ENCODE results near the gene SUPT5H.
"Not testable (repeated sequence)": the region's sequence is repeated elsewhere in the genome, so short reads cannot be mapped to it uniquely, and the experiment has no call there.

The SUPT5H gene

DNA sequence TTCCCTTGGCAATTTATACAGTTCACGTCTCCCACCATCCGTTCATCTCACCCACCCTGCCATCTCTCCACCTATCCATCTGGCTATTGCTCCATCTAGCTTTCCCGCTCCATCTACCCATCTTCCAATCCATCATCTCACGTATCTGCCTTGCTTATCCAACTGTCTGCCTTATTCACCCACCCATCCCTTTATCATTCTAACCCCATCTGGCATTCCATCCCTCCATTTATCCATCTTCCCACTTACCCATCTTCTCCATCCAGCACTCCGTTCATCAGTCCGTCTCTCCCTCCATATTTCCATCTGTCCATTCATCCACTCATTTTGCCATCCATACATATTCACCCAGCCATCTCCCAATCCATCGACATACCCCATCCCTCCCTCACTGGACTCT is 19.6 kb upstream of the SUPT5H start:
- DNase-seq (ENCODE audit: low spot score): no peak

DNA sequence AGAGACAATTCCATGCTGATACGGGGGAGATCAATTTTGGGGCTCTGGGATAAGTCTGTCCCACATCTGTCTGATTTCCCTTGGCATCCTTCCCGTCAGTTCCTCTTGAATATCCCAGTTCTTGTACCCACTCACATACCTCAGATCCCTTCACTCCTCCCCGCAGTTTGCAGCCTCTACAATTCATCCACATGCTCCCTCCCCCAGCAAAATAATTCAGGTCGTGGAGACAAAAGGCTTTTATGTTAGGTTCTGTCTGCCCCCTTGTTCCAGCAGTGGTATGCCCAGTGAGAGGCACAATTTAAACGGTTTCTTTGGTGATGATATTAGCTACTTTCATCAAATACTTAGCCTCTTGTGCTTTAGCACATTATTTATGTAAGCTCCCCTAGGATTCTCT is 19.2 kb upstream of the SUPT5H start:
- DNase-seq (ENCODE audit: low spot score): no peak

DNA sequence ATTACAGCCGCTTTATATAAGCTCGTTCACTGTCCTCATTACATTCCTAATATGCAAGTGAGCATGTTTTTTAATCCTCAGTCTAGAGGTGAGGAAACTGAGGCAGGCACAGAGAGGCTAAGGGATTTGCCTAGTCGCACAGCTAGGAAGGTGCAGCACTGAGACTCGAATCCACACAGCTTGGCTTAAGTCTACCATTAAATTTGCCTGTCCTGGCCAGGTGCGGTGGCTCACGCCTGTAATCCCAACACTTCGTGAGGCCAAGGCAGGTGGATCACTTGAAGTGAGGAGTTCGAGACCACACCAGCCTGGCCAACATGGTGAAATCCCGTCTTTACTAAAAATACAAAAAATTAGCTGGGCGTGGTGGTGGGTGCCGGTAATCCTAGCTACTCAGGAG is 17.7 kb upstream of the SUPT5H start:
- DNase-seq (ENCODE audit: low spot score): no peak

DNA sequence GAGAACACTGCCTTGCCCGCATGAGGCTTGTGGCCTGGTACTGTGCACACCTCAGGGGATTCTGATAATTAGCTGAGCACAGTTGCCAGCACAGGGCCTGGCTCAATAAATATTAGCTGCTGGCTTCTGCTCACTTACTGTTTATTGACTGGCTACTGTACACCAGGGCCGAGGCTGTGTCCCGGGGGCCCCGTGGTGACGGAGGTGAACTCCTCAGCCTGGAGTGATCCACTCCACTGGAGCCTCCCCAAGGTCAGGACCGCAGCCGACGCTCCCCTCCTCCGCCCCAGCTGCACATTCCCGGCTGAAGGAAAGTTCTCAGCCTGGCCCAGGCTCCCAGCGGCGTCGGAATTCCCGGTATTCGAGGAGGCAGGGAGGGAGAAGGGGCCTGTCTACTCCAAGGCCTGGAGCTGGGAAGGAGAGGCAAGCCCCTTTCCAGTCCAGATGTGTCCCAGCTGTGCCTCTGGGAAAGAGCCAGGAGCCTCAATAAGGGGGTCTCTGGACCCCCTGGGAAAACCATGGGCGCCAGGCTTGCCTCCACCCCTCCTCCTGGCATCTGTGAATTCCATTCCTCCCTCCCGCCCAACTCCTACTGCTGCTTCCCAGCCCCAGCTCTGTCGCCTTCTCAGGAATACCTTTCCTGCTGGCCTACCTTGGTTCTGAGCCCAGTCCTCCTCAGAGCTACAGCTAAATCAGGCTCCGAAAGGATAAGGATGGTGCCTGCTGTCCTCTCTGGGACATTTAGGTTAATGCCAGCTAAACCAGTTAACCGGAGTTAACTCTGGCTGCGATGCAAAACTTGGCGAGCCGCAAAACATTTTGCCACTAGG is 16.9 kb upstream of the SUPT5H start:
- no peak for DNase-seq (ENCODE audit: low spot score)

DNA sequence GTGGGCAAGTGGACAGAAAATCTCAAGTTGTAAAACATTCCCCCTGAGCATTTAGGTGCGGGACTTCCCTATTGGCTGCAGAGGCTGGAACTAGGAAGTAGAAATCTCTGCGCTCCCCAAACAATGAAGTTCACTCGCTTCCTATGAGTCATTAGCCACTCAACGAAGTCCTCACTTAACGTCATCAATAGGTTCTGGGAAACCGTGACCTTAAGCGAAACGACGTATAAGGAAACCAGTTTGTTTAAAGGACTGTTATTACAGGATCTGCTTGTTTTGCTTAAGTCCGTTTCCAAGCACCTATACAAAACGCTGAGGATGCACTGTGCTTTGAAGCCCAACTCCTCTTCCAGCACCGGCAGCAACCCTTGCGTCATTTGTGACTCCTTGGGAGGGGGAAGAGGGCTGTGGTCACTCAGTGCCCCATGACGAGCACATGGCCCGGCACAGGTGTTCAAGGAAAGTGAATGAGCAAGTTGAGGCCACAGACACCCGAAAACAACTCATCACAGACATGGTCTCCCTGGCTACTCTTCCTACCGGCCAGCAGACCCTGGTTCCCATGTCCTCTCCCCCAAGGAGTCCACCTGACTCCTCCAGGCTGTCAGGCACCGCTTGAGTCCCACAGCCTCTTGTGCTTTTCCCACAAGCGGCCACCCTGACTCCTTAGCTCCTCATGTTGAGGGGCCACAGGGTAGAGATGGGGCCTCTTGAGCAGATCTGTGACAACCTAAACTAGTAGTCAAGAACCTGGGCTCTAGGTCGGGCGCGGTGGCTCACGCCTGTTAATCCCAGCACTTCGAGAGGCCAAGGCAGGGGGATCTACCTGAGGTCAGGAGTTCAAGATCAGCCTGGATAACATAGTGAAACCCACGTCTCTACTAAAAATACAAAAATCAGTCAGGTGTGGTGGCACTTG is 14.4 kb upstream of the SUPT5H start:
- DNase-seq (ENCODE audit: low spot score): peak; percentile 80

DNA sequence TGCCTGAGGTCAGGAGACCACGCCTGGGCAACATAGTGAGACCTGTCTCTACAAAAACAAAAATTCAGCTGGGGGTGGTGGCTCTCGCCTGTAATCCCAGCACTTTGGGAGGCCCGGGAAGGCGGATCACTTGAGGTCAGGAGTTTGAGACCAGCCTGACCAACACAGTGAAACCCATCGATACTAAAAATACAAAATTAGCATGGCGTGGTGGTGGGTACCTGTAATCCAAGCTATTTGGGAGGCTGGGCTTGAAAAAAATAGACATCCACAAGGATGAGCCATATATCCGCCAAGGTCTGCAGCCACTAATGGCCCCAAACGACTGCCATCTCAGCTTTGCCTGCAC is 12.7 kb upstream of the SUPT5H start:
- no peak for DNase-seq (ENCODE audit: low spot score)

DNA sequence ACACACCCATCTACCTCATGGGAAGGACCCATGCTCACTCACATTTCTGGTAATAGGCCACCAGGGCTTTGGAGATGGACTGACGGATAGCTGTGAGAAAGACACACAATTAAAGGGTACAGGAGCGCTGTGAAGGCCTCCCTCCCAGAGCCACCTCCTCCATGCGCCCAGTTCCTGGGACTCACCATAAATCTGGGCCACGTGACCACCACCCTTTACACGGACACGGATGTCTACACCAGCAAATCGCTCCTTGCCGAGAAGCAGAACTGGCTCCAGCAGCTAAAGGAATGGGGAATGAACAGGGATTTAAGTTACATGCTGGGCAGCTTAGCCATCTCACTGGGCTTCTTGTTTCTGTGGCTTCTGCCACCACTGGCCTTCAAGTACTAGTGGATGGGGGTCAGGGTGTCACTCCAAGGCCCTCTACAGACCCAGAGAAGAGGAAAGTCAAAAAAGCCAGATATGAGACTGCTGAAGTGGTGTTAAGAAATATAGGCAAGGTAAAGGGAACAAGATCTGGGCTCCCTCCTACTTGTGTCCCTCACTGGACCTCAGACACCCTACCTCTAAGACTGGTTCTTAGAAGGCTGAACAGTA is 11.8 kb upstream of the SUPT5H start:
- no peak for DNase-seq (ENCODE audit: low spot score)

DNA sequence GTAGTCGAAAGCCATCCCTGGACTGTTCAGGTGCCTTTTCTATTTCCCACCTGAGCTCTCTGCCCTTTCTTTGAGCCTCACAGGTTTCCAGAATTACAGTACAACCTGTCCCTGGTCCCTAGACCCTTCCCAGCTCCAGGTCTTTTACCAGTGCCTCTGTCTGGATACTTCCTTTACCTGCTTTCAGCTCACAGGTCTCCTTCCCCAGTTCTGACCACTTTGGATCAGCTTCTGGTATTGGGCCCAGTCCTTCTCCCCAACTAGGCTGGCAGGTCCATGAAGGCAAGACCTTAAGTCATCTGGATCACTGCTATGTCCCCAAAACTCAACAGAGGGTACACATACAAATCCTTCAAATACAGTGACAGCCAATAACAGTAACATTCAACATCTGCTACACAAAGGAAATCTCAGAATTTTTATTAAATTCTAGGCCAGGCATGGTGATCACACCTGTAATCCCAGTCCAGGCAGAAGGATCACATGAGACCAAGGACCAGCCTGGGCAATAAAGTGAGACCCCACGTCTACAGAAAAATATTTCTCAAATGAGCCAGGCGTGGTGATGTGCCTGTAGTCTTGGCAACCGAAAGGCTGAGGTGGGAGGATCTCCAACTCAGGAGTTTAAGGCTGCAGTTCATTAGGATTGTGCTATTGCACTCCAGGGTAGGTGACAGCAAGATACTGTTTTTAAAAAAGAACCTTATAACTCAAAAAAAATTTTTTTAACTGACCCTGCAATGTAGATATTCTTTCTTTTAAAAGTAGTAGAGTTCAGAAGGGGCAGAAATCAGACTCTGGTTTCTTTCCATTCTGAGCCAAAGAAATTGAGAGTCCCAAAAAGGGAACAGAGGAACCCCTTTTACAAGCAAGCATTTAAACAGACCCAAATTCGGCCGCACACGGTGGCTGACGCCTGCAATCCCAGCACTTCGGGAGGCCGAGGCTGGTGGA is 11.0 kb upstream of the SUPT5H start:
- no peak for DNase-seq (ENCODE audit: low spot score)

DNA sequence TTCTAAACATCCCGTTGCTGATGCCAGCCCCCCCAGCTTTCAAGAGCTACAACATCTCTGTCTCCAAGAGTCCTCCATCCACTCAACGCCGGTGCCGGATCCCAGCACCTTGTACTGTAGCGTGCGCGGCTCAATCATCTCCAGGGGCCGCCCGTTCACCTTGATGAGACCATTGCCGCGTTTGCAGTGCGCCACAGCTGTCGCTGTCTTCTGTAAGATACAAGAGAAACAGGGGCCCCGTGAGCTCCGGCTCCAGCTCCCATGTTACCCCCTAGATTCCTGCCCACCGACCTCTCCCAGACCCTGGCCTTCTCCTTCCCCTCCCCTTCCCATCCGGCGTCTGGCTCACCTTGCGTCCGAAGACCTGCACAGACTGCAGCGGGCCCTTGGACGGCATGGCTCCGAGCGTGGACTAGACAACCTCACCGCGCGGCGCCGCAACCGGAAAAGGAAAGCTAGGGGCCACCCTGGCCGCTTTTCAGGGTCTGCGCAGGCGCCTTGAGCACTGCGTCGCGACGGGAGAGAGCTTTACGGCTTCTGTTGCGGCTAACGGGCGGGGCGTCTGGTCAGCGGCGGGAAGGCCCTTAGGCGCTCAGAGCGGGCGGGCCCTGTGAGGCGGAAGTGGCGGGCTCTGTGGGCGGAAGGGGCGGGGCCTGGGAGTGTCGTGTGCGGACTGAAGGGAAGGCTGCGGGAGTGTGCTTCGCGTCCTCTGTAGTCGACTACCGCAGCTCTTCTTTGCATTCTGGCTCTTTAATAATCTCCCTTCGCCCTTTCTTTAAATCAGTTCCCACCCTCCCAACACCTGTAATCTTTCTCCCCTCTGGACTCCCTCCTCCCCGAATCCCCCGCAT is 9.7 kb upstream of the SUPT5H start, which contains the start of gene RPS16:
RPS16 (minus strand) TSS at position 451 of the 851 bp plus-strand sequence; CDS start at position 397, 54 bp downstream.
- DNase-seq (ENCODE audit: low spot score): peak; percentile 99

DNA sequence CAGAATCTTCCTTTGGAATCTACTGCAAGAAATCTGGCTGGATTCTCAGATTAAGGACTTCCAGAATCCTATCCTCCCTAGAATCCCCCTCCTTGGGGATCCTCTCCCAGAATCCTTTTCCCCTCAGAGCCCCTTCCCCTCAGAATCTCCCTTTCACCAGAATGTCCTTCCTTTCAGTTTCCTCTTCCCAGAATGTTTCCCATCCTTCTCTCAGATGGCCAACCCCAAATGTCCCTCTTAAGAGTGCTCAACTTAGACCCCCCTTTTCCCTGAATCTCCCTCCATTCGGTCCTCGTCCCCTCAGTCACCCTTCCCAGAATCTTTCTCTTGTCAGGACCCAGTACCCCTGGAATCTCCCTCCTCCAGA is 9.0 kb upstream of the SUPT5H start:
- no peak for DNase-seq (ENCODE audit: low spot score)

DNA sequence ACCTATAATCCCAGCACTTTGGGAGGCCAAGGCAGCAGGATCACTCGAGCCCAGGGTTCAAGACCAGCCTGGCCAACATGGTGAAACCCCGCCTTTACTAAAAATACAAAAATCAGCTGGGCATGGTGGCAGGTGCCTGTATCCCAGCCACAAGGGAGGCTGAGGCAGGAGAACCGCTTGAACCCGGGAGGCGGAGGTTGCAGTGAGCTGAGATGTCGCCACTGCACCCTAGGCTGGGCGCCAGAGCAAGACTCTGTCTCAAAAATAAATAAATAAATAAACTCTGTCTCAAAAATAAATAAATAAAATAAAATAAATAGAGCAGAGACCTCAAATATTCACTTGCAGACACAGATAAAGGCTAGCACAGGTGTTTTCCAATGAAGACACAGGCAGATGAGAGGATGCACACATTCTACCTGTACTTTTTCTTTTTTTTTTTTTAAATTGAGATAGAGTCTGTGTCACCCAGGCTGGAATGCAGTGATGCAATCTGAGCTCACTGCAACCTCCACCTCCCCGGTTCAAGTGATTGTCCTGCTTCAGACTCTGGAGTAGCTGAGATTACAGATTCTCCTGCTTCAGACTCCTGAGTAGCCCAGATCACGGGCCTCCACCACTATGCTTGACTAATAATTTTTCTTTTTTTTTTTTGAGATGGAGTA is 7.0 kb upstream of the SUPT5H start:
- no peak for DNase-seq (ENCODE audit: low spot score)

DNA sequence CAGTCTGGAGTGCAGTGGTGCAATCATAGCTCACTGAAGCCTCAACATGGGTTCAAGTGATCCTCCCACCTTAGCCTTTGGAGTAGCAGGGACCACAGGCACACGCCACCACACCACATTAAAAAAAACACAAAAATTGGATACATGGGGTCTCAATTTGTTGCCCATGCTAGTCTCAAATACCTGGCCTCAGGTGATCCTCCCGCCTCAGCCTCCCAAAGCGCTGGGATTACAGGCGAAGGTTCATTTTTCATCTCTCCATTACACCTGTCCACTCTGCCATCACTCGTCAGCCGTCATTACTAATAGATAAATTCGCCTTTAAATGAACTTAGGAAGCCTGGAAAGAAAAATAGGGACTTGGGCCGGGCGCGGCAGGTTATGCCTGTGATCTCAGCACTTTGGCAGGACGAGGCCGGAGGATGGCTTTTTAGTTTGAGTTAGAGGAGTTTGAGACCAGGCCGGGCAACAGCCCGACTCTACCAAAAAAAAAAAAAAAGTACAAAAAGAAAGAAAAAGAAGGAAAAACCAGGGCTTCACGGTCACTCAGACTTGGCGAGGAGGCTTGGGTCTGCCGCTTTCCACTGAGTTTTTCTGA is 685 bp upstream of the SUPT5H start:
- DNase-seq (ENCODE audit: low spot score): no peak

DNA sequence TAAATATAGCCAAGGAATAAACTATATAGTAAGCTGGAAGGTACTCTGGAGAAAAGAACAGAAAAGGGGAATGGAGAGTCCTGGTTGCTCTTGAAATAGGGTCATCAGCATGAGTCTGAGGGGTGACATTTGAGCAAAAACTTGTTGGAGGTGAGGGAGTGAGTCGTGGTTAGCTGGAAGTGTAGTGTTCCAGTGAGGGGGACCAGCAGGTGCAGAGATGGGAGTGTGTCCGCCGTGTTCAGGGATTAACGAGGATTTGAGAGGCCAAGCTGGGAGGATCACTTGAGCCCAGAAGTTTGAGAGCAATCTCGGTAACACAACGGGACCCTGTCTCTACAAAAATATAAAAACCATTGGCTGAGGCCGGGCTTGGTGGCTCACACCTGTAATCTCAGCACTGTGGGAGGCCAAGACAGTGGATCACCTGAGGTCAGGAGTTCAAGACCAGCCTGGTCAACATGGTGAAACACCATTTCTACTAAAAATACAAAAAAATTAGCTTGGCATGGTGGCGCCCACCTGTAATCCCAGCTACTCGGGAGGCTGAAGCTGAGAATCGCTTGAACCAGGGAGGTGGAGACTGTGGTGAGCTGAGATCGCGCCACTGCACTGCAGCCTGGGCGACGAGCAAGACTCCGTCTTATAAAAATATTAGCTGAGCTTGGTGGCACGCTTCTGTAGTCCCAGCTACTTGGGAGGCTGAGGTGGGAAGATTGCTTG is 1.1 kb downstream of the SUPT5H start:
- DNase-seq (ENCODE audit: low spot score): no peak

DNA sequence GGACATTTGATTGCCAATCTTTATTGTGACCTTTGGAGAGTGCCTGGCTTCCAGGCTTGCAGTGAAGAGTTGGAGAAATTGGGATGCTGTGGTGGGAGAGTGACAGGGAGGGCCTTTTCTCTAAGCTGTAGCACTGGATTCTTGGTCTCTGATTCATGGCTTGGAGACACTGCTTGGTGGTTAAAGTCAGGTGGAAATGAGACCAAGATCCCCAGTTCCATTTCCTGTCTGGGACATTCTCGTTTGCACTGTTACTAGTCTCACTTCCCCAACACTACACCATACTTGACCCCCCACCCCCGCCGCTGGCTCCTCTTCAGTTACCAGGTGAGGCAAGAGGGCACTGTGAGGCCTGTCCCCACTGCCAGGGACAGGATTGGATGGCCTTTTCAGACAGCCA is 2.9 kb downstream of the SUPT5H start:
- DNase-seq (ENCODE audit: low spot score): no peak

DNA sequence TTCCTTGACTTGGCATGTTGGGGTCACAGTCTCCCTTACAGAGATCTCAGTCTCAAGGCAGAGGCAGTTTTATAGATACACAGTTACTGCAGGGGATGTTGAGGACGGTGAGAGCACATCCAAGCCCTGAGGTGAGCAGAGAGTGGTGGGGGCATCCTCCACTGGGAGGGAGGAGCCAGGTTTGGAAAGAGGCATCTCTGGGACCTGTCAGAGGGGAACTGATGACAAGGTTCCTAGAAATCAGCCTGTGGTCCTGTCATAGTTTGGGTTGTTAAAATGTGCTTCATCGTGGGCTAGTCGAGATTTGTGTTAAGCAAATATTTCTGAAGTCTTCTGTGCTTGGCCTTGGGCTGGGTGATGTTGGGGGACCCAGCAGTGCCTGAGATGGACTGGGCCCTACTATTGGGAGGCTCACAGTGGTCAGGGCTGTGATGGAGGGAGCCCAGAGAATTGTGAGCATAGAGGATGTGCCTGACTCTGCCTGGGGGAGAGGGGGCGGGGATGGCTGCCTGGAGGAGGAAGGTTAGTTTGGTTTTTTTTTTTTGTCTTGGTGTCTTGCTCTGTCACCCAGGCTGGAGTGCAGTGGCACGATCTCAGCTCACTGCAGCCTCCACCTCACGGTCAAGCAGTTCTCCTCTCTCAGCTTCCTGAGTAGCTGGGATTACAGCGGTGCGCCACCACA is 3.9 kb downstream of the SUPT5H start:
- peak; percentile 14 for DNase-seq (ENCODE audit: low spot score)

DNA sequence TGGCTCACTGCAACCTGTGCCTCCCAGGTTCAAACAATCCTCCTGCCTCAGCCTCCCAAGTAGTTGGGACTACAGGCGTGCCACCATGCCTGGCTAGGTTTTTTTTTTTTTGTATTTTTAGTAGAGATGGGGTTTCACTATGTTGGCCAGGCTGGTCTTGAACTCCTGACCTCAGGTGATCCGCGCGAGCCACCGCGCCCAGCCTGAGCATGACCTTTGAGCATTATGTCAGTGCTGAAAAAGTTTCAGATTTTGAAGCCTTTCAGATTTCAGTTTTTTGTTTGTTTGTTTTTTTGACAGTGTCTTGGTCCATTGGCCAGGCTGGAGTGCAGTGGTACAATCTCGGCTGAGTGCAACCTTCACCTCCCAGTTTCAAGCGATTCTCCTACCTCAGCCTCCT is 5.9 kb downstream of the SUPT5H start:
- DNase-seq (ENCODE audit: low spot score): not testable (repeated sequence)

DNA sequence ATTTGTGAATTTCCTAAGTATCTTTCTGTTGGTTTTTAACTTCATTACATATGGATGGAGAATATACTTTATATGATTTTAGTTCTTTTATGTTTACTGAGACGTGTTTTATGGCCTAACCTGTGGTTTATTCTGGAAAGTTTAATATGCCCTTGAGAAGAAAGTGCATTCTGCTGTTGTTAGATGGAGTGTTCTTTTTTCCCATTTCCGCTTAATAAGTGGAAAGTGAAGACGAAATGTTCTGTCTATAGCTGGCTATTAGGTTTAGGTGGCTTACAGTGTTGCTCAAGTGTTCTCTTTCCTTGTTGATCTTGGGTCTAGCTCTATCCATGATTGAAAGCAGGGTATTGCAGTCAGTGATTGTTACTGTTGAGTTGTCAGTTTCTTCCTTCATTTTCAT is 18.0 kb downstream of the SUPT5H start:
- no peak for DNase-seq (ENCODE audit: low spot score)

DNA sequence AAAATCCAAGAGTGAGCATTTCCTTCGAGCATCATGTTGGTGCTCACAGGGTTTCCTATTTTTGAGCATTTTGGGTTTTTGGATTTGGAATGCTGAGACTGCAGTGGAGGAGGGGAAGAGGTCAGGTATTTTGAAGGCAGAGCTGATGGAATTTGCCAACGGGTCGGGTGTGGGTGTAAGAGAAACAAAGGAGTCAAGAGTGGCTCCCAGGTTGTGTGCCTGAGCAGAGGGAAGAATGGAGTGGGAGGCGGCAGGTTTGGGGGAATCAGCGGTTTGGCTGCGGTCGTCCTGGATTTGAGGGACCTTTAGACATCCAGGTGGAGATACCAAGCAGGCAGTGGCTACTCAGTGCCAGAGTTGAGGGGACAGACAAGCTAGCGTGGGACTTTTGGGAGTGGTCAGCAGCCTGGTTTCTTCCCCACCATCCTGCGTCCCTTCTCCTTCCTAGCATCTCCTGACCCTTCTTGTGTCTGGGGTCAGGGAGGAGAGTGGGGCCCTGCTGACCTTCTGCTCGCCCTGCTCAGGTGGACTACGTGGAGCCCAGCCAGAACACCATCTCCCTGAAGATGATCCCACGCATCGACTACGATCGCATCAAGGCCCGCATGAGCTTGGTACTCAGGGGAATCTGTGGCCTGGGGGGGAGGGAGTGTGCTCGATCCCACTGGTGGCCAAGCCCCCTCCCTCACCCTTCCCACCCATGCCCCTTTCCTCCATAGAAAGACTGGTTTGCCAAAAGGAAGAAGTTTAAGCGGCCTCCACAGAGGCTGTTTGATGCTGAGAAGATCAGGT is 20.8 kb downstream of the SUPT5H start:
- no peak for DNase-seq (ENCODE audit: low spot score)
